ENCODE measurements around the gene ANAPC2.

The ANAPC2 gene

GRCh38 chr9:137227054-137227852 is 38.9 kb upstream of the ANAPC2 start, which contains the start of gene RNF224:
TSS of gene RNF224 (plus strand) at chr9:137227502. CDS start at chr9:137228336, 834 bp downstream.
- DNase-seq, result no peak

GRCh38 chr9:137226338-137227053 is 38.1 kb upstream of the ANAPC2 start:
- no peak for DNase-seq

- DNase-seq, result no peak
Observed at GRCh38 chr9:137225699-137226331, 37.5 kb upstream of the ANAPC2 start.

DNA sequence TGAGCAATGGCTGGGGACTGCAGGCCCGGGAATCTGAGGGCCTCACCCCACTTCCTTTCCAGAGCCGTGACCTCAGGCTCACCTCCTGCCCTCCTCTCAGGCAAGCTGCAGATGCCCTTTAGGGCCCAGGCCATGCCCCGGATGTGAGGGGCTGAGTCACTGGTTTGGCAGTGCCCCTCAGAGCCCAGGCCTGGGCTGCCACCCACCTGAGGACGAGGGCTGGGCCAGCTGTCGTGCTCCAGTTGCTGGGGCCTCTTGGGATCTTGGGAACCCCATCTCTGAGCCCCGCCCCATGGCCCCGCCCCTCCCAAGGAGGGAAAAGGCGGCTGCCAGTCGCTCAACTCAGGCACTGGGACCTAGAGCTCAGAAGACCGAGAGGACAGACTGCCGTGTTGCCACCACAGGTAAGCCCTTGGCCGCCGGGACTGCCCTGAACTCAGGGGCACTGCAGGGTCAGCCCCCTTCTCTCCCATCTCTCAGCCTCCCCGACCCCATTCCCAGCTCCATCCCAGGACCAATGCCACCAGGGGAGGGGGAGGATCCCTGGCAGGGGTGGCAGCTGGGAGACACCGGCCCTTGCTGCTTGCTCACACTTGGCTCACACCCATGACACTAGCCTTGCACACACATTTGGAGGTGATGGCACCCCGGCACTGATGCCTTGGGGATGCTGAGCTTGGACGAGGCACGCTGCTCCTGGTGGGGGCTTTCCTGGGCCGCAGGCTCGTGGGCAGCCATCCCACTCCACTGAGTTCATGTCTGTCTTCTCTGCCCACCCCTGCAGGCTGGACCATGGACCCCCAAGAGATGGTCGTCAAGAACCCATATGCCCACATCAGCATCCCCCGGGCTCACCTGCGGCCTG is 36.7 kb upstream of the ANAPC2 start, which contains the start of gene CYSRT1:
Gene CYSRT1, plus strand, starts transcription at position 345 of the 865 bp plus-strand sequence. Its CDS starts 448 bp downstream, at position 793.
- no peak for DNase-seq

DNA sequence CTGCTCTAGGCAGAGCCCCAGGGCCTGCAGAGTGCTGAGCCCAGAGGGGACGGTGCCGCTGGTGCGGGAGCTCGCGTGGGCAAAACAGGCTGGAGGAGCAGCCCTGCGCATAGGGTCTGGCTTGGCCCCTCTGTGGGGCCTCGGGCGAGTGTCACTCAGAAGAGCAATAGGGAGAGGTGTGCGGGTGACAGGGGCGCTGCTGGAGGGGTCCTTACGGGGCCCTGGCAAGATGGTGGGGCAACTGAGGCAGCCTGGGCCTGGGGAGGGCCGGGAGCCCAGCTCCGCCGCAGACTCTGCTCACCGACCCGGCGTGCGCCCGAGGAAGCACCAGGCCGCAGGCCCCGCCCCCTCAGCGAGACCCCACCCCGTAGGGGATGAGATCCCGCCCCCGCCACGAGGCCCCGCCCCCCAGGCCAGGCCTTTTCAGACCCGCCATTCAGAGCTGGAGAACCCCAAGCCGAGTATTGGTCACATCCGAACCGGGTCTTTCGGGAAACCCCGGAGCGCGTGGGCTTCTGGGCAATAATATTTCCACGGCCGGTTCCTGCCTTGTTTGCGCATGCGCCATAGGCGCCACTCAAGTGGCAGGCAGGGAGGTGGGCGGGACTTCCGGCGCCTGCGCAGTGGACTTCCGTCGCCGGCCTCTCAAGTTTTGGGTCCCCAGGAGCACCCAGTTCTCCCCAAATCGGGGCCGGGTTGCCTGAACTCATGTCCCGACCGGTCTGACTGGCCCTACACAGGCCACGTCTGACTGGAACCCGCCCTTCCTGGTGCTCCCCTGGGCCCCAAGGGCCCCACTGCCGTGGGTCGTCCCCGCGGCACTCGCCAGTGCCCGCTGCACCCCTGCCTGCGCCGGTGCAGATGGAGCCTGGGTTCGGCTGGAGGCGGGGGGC is 35.0 kb upstream of the ANAPC2 start:
- peak; percentile 94 for DNase-seq

DNA sequence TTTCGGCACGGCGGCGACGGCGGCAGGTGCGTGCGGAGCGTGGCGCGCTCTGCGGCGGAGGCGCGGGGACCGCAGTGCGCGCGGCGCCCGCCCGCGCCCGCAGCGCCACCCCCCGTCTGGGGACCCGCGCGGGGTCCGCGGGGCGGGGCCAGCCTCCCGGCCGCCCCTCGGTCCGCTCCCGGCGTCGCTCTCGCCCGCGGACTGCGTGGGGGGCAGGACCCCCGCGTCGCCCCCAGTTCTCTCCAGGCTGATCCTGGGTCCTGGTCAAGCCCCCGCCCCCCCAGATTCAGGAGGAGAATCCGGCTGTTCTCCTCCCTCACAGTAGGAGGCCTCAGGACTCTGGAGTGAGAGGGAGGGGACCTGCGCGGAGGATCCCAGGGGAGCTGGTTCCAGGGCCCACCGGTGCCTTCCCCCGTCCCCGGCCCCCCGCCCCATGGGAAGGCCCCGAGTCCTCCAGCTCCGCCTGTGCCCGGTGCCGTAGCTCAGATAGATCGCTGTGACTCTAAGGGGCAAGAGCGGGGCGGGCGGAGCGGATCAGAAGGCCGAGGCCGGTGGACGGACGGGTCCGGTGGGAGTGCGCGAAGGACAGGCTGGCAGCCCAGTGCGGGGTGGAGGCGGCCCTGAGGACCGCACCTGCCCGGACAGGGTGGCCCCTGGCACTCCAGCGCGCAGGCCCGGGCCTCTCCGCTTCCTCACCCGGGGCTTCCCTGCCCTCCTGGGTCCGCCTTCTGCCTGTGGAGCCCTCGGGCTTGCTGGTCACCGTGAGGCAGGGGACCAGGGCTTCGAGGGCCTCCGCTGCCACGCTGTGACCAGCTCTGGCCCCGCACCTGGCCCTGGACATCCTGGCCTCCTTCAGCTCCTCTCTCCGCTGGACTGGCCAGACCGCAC is 34.1 kb upstream of the ANAPC2 start, which contains the start of gene RNF208:
Gene RNF208, minus strand, starts transcription at position 51 of the 888 bp plus-strand sequence. CDS start 1,028 bp downstream, outside the sequence.
- no peak for DNase-seq

DNA sequence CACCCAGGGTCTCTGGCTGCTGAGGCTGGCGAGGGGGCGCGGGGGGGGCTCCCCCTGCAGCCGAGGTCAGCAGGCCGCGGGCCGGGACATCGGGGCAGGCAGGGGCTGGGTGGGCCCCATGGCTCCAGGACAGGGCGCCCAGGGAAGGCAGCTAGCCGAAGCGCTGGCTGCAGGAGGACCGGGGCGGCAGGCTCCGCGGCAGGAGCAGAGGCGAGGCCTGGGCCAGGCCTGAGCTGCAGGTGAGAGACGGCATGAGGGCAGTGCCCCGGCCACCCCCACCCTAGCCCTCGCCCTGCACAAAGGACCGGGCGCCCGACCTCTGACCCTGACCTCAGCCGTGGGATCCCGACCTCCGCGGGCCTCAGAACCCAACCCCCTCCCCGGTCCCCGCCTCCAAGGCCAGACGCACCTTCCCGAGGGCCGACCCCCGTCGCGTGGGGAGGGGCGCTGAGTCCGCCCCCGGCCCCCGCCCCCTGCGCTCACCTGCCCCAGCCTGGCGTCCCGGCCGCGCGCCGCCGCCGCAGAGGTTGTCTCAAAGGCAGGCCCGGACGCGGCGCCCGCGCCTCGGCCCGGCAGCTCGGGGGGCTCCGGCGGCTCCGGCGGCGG is 33.2 kb upstream of the ANAPC2 start:
- DNase-seq, result no peak

DNA sequence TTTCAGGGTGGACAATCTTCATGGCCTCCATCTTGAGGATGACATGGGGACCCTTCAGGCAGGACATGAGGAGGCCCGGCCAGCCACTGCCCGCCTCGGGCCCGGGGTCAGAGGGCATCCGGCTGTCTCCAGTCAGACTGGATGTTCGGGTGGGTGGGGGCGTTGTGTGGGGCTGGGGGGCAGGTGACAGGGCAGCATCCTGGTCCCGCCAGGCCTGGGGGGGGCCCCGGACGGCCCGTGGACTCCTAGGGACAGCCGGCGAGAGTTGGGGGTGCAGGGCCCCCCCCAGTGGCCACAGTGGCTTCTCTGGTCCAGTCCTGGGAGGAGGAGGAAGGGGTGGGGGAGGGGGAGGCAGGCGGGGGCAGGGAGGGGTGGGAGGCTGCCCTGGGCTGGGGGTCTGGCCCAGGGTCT is 32.7 kb upstream of the ANAPC2 start:
- no peak for DNase-seq

- DNase-seq, result no peak
Observed at GRCh38 chr9:137220317-137221094, 32.1 kb upstream of the ANAPC2 start.

DNA sequence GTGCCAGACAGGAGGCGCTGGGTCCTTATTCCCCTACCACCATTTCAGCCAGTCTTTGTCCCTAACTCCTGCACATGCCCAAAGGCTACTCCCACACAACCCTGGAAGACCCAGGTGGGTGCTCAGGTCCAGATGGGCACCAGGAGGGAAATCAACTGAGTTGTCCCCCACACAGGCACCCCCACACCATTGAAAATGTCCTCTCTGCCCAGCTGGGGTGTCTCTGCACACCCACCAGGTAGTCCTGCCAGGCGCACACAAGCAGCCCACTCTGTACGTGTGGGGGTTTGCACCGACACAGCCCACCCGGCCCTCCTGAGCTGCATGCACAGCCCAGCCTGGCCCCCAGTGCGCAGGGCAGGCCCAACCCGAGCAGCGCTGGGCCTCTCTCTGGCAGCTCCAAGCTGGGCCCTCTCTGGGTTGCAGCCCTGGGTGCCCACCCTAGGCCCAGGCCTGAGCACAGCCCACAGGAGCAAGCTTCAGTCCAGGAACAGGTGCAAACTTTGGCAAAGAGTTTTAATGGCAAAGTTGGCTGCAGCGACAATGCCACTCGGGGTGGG is 31.5 kb upstream of the ANAPC2 start:
- no peak for DNase-seq

- no peak for DNase-seq
Observed at GRCh38 chr9:137218754-137219271, 30.5 kb upstream of the ANAPC2 start.

DNA sequence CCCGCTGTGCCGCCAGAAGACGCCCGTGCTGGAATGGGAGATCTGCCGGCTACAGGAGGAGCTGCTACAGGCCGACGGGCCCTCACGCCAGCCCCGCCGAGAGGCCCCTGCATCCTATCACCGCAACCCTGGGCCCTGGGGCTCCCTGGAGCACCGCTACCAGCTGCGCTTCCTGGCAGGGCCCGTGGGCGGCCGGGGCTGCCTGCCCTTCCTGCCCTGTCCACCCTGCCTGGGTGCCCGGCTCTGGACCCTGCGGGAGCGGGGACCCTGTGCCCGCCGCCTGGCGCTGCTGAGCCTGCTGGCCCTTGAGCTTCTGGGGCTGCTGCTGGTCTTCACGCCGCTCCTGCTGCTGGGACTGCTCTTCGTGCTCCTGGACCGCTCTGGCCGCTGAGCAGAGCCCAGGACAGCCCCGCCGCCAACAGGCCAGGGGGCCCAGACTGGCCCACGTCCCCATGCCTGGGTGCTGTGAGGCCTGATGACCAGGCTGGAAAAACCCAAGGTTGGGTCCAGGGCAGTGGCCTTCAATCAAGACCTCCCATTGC is 29.9 kb upstream of the ANAPC2 start:
- no peak for DNase-seq

DNA sequence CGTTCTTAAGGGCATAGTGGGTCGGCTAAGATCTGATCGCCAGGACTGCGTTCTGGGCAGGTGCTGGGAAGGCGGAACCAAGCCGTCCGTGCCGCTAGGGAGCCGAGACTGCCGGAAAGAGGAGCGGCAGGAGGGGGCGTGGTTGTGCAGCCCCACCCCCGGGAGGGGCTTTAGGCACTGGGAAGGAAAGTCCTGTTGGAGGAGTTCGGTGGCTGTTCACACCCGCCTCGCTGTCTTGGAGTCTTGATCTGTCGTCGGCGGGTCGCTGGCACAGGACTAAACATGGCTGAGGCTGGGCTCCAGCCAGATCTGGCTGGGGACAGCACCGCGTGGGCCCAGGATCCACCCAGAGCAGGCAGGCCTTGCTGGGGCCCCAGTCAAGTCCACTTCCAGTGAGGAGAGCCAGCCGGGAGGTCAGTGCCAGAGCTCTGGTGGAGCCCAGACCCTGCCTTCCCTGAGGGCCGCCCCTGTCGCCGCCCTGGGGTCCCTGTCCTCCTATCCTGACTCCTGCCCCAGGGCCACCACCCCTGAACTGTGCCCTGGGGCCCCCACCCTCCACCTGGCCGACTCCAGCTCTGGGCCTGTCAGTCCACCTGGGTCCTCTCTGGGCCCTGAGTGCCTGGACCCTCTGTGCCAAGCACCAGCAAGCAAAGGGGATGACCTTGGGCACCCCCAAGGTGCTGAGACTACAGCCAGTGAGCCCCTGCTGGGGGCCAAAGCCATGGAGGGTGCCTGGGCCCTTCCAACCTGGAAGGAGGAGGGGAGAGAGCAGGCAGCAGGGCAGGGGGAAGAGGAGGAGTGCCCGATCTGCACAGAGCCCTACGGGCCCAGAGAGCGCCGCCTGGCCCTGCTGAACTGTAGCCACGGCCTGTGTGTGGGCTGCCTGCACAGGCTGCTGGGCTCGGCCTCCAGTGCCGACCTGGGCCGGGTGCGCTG is 29.2 kb upstream of the ANAPC2 start:
- DNase-seq, result peak; percentile 48

DNA sequence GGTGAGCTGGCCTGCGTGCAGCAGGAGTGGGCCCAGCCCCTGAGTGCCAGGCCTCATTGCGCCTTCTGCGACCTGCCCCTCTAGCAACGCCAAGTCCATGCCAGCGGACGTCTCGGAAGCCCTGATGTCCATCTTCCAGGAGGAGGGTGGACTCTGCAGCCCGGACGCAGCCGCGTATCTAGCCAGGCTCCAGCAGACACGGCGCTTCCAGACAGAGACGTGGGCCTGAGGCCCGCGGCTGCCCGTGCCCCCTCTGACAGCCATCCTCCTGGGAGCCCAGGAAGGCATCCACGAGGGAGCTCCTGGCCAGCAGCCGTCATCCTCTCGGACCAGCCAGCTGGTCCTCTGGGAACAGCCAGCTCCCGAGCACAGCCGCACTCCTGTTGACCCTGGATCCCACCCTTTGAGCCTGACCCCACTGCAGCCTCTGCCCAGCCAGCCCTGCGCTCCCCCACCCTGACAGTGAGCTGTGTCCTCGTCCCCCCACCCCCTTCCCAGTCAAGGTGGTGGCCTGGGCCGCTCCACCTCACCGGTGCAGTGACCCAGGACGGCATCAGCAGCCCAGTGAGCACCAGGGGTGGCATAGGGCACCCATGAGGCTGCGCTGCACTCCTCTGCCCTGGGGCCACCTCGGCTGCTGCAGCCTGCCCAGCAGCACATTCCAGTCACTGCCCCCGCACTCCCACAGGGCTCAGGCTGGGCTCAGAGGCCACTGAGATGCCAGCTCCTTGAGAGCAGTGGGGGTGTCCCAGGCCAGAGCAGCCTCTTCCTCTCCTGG is 28.0 kb upstream of the ANAPC2 start:
- DNase-seq, result no peak

- no peak for DNase-seq
Observed at GRCh38 chr9:137215196-137215986, 27.0 kb upstream of the ANAPC2 start.

Data from NCI-H1048 (cell line).